SK-N-MC (cell line): Measurements from ENCODE around the gene MAP3K21.

ENCODE experiments used
- EZH2 ChIP-seq: fragments of 200-600 bp; sonication (generic); IDR thresholded peaks from one replicate; pipeline ENCODE4 v1.6.1; 2017; ENCODE audit warnings: antibody characterized with exemption
- POLR2AphosphoS5 ChIP-seq: IDR thresholded peaks from 2 replicates; pipeline ENCODE4 v1.6.1; 2012; ENCODE audit warnings: mild to moderate bottlenecking, low read depth, low read length, borderline replicate concordance

DNA sequence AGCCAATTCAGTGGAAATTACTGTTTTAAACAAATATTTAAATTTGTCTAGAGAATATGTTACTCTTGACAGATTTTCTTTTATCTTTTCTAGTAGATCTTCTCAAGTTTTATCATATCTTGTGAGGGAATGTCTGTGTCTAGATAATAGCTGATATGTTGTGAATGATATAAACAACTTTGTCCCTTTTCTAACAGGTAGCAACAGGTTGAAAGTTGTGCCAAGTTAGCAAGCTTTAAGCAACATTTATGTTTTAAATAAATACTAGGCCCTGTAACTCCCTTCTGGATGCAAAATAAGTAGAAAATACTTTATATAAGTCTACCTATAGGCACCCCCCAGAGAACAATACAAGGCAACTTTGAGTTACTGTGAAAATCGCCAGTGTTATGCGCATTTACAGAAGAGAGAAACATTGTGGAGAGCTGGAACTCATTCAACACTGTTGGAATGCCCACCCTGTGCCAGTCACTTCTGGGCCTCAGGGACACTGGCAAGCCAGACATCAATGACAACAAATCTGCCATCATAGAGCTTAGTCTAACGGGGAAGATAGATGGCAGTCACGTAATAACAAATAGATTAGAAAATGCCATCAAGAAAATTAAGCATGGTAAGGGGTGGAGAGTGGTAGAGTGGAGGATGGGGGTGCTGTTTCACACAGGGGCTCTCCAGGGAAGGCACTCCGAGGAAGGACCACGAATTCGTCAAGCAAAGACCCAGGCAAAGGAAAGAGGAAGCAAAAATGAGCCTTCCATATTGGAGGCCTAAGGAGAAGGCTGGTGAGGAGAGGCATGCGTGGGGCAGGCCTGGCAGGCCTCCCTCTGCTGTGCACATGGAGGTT, 4.4 kb downstream of the MAP3K21 start:
- no peak for TF ChIP-seq EZH2
- TF ChIP-seq POLR2AphosphoS5 = no peak
